GM12892 (cell line): ENCODE results near the gene ANKFN1.
A peak's percentile ranks its signal among the peaks of the same experiment; 100 is the strongest.

Source experiments
- DNase-seq: peaks from one replicate; pipeline ENCODE4 v3.0.0; 2011; ENCODE audit not compliant: insufficient read length
- FAIRE-seq: peaks from 2 replicates; lab custom pipeline; 2011; peaks lifted over from hg19 to GRCh38; lab: Jason Lieb, UNC
- POLR2A ChIP-seq: IDR thresholded peaks from 2 replicates; pipeline ENCODE4 v1.6.1; 2011; ENCODE audit warnings: low read depth, low read length, control low read depth
- POLR2AphosphoS5 ChIP-seq: IDR thresholded peaks from 2 replicates; pipeline ENCODE4 v1.6.1; 2011; ENCODE audit warnings: low read depth, low read length, control low read depth
- TAF1 ChIP-seq: IDR thresholded peaks from 2 replicates; pipeline ENCODE4 v1.6.1; 2011; ENCODE audit warnings: low read depth, mild to moderate bottlenecking, control low read depth, low read length, borderline replicate concordance

ANKFN1 gene

GRCh38 chr17:56475116-56475515, 321.8 kb downstream of the ANKFN1 start:
- no peak for FAIRE-seq
- no peak for TF ChIP-seq TAF1
- no peak for TF ChIP-seq POLR2A
- TF ChIP-seq POLR2AphosphoS5, result no peak
- no peak for DNase-seq

DNA sequence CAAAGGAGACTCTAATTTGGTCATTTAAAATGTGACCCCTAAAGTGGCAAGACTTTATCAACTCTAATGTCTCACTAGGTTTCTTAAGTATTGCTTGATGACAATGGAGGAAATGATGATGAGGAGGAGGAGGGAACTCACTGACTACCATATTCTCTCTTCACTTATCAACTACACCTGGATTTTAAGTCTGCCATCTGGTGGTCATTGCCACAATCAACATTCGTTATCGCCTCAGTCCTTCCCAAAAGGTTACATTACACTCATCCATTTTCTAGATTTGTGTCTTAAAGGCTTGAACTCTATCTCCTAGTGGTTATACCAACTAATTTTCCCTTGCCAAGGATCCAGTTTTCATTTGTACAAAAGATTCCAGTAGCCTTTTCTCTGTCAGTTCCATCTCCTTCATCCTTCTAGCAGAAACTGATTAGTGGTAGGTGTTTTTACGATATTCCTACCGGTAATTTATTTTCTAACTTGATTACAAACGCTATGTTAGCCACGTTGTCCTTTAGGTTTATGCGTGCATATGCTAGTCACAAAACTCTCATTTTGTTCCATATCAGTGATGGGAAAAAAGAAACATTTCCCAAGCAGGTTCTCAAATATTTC, 325.7 kb downstream of the ANKFN1 start:
- TF ChIP-seq POLR2A (no peak), TAF1 (no peak), POLR2AphosphoS5 (no peak)
- FAIRE-seq (peak; percentile 88), DNase-seq (no peak)

GRCh38 chr17:56480501-56480900, 327.2 kb downstream of the ANKFN1 start:
- no peak for TF ChIP-seq POLR2A
- TF ChIP-seq TAF1, result no peak
- TF ChIP-seq POLR2AphosphoS5, result no peak
- DNase-seq (no peak), FAIRE-seq (no peak)

DNA sequence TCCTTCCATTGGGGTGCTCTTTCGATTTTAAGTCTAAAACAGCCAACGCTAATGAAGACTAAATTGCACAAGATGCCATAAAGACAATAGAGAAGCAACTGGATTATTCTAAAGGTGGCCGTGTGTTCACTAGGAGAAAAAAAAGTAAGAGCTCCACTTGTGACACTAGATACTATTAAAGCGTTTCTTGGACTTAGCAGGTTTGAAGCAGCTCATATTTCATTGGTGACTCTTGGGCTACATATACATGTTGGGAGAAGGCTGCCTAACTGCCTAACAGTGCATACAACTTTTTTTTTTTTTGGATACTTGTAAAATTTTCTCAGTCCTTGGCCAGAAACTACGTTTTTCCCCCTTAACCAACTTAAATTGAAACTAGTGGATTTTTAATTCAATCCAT, 328.4 kb downstream of the ANKFN1 start:
- TF ChIP-seq POLR2AphosphoS5 (no peak), POLR2A (no peak), TAF1 (no peak)
- FAIRE-seq (no peak), DNase-seq (no peak)

DNA sequence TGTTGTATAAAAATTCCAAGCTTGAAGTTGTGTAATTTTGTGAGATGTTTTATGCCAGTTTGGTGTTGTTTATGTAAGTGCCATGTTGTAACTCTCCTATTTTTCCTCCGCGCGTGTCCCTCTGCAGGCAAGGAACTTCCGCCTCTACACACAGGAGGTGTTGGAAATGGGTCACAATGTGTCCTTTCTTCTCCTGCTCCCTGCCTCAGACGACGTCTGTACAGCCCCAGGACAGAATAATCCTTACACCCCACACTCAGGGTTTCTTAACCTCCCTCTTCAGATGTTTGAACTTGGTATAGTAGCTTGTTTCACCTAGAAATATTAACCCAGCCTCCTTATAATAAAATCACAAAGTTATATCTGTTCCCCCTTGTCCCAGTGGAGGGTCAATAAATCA, 329.0 kb downstream of the ANKFN1 start:
- FAIRE-seq (no peak), DNase-seq (no peak)
- TF ChIP-seq POLR2A (no peak), POLR2AphosphoS5 (no peak), TAF1 (no peak)

GRCh38 chr17:56486732-56487131, 333.5 kb downstream of the ANKFN1 start:
- DNase-seq (no peak), FAIRE-seq (no peak)
- TF ChIP-seq POLR2A, result no peak
- no peak for TF ChIP-seq TAF1
- TF ChIP-seq POLR2AphosphoS5, result no peak

- FAIRE-seq, result no peak
- TF ChIP-seq POLR2AphosphoS5, result no peak
- no peak for TF ChIP-seq POLR2A
- no peak for TF ChIP-seq TAF1
- no peak for DNase-seq
Measured at GRCh38 chr17:56488800-56489199, 335.5 kb downstream of the ANKFN1 start.

- TF ChIP-seq POLR2AphosphoS5 (no peak), POLR2A (no peak), TAF1 (no peak)
- FAIRE-seq (no peak), DNase-seq (no peak)
Measured at GRCh38 chr17:56489980-56490379, 336.7 kb downstream of the ANKFN1 start.

- TF ChIP-seq POLR2A (no peak), POLR2AphosphoS5 (no peak), TAF1 (no peak)
- DNase-seq (no peak), FAIRE-seq (no peak)
Measured at GRCh38 chr17:56495556-56495955, 342.3 kb downstream of the ANKFN1 start.

DNA sequence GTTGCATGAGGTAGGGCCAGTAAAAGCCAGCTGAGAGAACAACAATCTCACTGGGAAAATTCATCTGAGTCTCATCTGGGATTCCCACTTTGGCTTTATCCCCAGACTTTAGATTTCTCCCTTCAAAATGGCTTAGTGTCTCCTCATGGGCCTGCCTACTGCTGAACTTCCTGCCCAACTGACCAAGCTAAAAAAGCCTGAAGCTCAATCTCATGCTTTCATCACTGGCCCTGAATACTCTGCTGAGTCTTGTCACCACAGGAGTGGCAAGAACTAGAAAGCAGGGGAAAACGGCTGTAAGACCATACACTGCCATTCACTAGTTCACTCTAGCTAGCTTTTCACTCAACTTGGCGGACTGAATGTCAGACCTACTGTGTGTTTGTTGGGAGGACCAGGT, 343.9 kb downstream of the ANKFN1 start:
- no peak for DNase-seq
- TF ChIP-seq POLR2A, result no peak
- no peak for TF ChIP-seq TAF1
- no peak for TF ChIP-seq POLR2AphosphoS5
- FAIRE-seq, result no peak

DNA sequence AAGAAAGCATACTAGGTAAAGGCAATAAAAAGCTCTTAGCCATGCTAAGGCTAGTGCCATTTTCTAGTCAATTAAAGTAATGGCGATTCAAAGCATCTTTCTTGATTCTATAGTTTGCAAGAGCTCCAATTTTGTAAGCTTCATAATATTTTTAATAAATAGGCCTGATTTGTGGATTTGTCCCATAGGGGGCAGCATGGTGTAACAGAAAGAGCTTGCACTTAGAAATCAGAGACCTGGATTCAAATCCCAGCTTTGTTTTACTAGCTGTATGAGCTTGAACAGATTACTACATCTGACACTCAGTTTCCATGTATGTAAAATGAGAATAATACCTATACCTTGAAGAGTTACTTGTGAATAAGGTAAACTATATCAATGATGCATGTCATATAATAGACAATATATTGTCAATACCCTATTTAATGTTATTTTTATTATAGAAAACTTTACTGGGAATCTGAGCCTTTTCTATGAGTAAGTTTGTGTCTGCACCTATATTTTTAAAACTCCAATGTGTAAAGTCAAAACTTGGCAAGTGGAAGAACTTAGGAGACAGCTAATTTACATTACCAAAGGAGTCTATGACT, 346.6 kb downstream of the ANKFN1 start:
- no peak for DNase-seq
- no peak for FAIRE-seq
- no peak for TF ChIP-seq POLR2AphosphoS5
- no peak for TF ChIP-seq TAF1
- no peak for TF ChIP-seq POLR2A

- TF ChIP-seq TAF1 (no peak), POLR2A (no peak), POLR2AphosphoS5 (no peak)
- FAIRE-seq (no peak), DNase-seq (no peak)
Measured at GRCh38 chr17:56502120-56502654, 348.9 kb downstream of the ANKFN1 start.
